ENCODE results near the gene RRM1.

GRCh38 chr11:4095509-4096230 lies 1.1 kb downstream of the RRM1 start:
- TF ChIP-seq, protein P1, sequence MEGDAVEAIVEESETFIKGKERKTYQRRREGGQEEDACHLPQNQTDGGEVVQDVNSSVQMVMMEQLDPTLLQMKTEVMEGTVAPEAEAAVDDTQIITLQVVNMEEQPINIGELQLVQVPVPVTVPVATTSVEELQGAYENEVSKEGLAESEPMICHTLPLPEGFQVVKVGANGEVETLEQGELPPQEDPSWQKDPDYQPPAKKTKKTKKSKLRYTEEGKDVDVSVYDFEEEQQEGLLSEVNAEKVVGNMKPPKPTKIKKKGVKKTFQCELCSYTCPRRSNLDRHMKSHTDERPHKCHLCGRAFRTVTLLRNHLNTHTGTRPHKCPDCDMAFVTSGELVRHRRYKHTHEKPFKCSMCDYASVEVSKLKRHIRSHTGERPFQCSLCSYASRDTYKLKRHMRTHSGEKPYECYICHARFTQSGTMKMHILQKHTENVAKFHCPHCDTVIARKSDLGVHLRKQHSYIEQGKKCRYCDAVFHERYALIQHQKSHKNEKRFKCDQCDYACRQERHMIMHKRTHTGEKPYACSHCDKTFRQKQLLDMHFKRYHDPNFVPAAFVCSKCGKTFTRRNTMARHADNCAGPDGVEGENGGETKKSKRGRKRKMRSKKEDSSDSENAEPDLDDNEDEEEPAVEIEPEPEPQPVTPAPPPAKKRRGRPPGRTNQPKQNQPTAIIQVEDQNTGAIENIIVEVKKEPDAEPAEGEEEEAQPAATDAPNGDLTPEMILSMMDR (IDR thresholded peaks at IDR 0.05) = no peak
- peak in 1 of 3 donors; percentile 21 for TF ChIP-seq POLR2AphosphoS5 (IDR thresholded peaks at IDR 0.05)
- TF ChIP-seq POLR2A (IDR thresholded peaks at IDR 0.05) = no peak
- TF ChIP-seq EP300 (IDR thresholded peaks at IDR 0.05) = no peak

Data from stomach (tissue), 4 donors.